K562 (cell line): ENCODE results near the gene COL7A1. TPM values are rescaled to one million over a fixed set of nuclear protein-coding genes. Genes with fewer than 3 reads are reported as not detected.

Experiments
- BACH1 ChIP-seq: fragments of 200-800 bp; sonication (Bioruptor generic); IDR thresholded peaks from 2 replicates; pipeline ENCODE4 v1.6.1; 2016; ENCODE audit warnings: missing genetic modification characterization, missing compliant biosample characterization
- CTCF ChIP-seq, 3 experiments: IDR thresholded peaks in 2 of 3; conservative IDR thresholded peaks in 1 of 3; 2 replicates each; pipeline ENCODE4 v1.5.1; 2011 to 2012; ENCODE audit warnings: low read length in 3 of 3, mild to moderate bottlenecking in 3 of 3, control low read depth in 2 of 3, improper control_type of control experiment in 1 of 3, inconsistent platforms in 1 of 3, low read depth in 1 of 3, mixed read lengths in 1 of 3, moderate library complexity in 1 of 3; ENCODE audit not compliant: insufficient read depth in 2 of 3
- FOXK2 ChIP-seq, 2 experiments: fragments of 450-650 bp; IDR thresholded peaks in 1 of 2; conservative IDR thresholded peaks in 1 of 2; 2 replicates each; pipeline ENCODE4 v1.6.1; 2016; ENCODE audit warnings: low read depth in 2 of 2, mild to moderate bottlenecking in 1 of 2
- GMEB1 ChIP-seq: fragments of 250-450 bp; sonication (Bioruptor Pico); IDR thresholded peaks from 2 replicates; pipeline ENCODE4 v1.4.0; 2020; ENCODE audit warnings: mild to moderate bottlenecking
- MTA1 ChIP-seq: fragments of 450-650 bp; IDR thresholded peaks from 2 replicates; pipeline ENCODE4 v1.6.1; 2017; ENCODE audit warnings: borderline replicate concordance
- NCOA6 ChIP-seq: fragments of 450-650 bp; IDR thresholded peaks from 2 replicates; pipeline ENCODE4 v1.6.1; 2017; ENCODE audit warnings: mild to moderate bottlenecking
- RBM25 ChIP-seq: fragments of 200-400 bp; formaldehyde crosslinking; IDR thresholded peaks from 2 replicates; pipeline ENCODE4 v1.6.1; 2018; ENCODE audit warnings: low read length, low read depth, moderate library complexity; ENCODE audit not compliant: severe bottlenecking
- RFX1 ChIP-seq: fragments of 450-650 bp; IDR thresholded peaks from 2 replicates; pipeline ENCODE4 v1.6.1; 2016; ENCODE audit warnings: mild to moderate bottlenecking, moderate library complexity
- SAFB2 ChIP-seq: fragments of 200-400 bp; formaldehyde crosslinking; IDR thresholded peaks from 2 replicates; pipeline ENCODE4 v1.6.1; 2018; ENCODE audit warnings: borderline replicate concordance, low read length, low read depth, moderate library complexity; ENCODE audit not compliant: severe bottlenecking
- SREBF2 ChIP-seq: sonication (generic); formaldehyde crosslinking; IDR thresholded peaks from 2 replicates; pipeline ENCODE4 v1.4.0; 2020; ENCODE audit warnings: mild to moderate bottlenecking, missing genetic modification reagents
- TOE1 ChIP-seq, 2 experiments: fragments of 450-650 bp in 1 of 2; sonication (generic) in 1 of 2; formaldehyde crosslinking in 1 of 2; IDR thresholded peaks; 2 replicates each; pipeline versions ENCODE4 v1.7.1 to v1.8.0; 2016 to 2022; ENCODE audit warnings: borderline replicate concordance in 2 of 2, mild to moderate bottlenecking in 2 of 2, antibody characterized with exemption in 1 of 2, inconsistent platforms in 1 of 2, low read depth in 1 of 2, missing genetic modification reagents in 1 of 2, moderate library complexity in 1 of 2
- TSC22D4 ChIP-seq: fragments of 450-650 bp; IDR thresholded peaks from 2 replicates; pipeline ENCODE4 v1.6.1; 2016; ENCODE audit warnings: missing genetic modification characterization, missing biosample characterization, control low read depth
- ZNF511 ChIP-seq: sonication (generic); formaldehyde crosslinking; IDR thresholded peaks from 2 replicates; pipeline ENCODE4 v1.8.0; 2022; ENCODE audit warnings: mild to moderate bottlenecking, missing genetic modification reagents
- ZNF518B ChIP-seq: fragments of 250-450 bp; sonication (Bioruptor Pico); IDR thresholded peaks from 2 replicates; pipeline ENCODE4 v1.5.0; 2021; ENCODE audit warnings: mild to moderate bottlenecking, moderate library complexity
- ZNF695 ChIP-seq: fragments of 450-650 bp; formaldehyde crosslinking; IDR thresholded peaks from 2 replicates; pipeline ENCODE4 v1.4.0; 2020; ENCODE audit warnings: mild to moderate bottlenecking, moderate library complexity
- polyA plus RNA-seq, 8 experiments: library from polyadenylated mRNA; depleted of rRNA in 4 of 8; stranded (reverse) in 5 of 8; unstranded in 3 of 8; fragments of >200 nt; fragmentation: Nextera tagmentation in 2 of 8; fragmentation: Illumina TruSeq in 1 of 8; extraction: Ambion mirVana in 2 of 8; extraction: Trizol in 1 of 8; gene quantifications; 2 replicates each; pipeline versions ENCODE4 v1.2.1 to v1.2.3, GENCODE V29; 2011 to 2014; ENCODE audit warnings: inconsistent platforms in 1 of 8, missing spikeins in 1 of 8
- total RNA-seq, 7 experiments: library from RNA; depleted of rRNA in 6 of 7; stranded (reverse); fragments of >200 nt in 6 of 7; fragmentation: Illumina TruSeq in 2 of 7; extraction: Trizol in 2 of 7; gene quantifications; 2 replicates each; pipeline versions ENCODE4 v1.2.1 to v1.2.3, GENCODE V29; 2011 to 2021; ENCODE audit warnings: low replicate concordance in 1 of 7

Gene COL7A1
- total and polyA plus RNA-seq, 9 of the 15 experiments (the other 6 are each of a cell fraction or from before 2014, with no cell fraction given) = 0.09 to 0.66 (median 0.35) TPM; not detected in 3

GRCh38 chr3:48609088-48610005, 14.2 kb upstream of the COL7A1 start, which contains the start of gene UQCRC1 (continued):
- peak; percentile 62 to 73 (median 64) for TF ChIP-seq CTCF (IDR thresholded peaks at IDR 0.05 in 2 of 3, conservative IDR thresholded peaks at IDR 0.05 in 1 of 3; ENCODE audit: insufficient read depth in 2 of 3, low read depth in 1 of 3, low read length in 3 of 3)
- no peak for TF ChIP-seq ZNF695 (CRISPR knock-in tag)
- TF ChIP-seq BACH1 (tag) = no peak
- TF ChIP-seq MTA1 = no peak
- TF ChIP-seq SAFB2 = no peak
- TF ChIP-seq GMEB1 (CRISPR knock-in tag) = peak; percentile 64
- no peak for TF ChIP-seq NCOA6
- no peak for TF ChIP-seq SREBF2 (CRISPR knock-in tag)
- no peak for TF ChIP-seq RFX1
- TF ChIP-seq TOE1 (IDR thresholded peaks at IDR 0.05; ENCODE audit: borderline replicate concordance) = no peak
- TF ChIP-seq TOE1 (CRISPR knock-in tag; IDR thresholded peaks at IDR 0.05; ENCODE audit: borderline replicate concordance, low read depth) = peak; percentile 78; the same call in 1 of the 2 replicates
- no peak for TF ChIP-seq TSC22D4 (tag)
- TF ChIP-seq ZNF518B (CRISPR knock-in tag) = no peak
- peak; percentile 40; the same call in 1 of the 2 replicates for TF ChIP-seq ZNF511 (CRISPR knock-in tag)
- no peak for TF ChIP-seq RBM25
- TF ChIP-seq FOXK2 (conservative IDR thresholded peaks at IDR 0.05 in 1 of 2, IDR thresholded peaks at IDR 0.05 in 1 of 2; ENCODE audit: low read depth in 2 of 2) = peak; percentile 26 to 39; a peak in 2 of 4 replicates
